Neuronal stem cell (in vitro differentiated cells): ENCODE measurements around the gene PLET1.
A peak's percentile ranks its signal among the peaks of the same experiment; 100 is the strongest.

Experiments used
- DNase-seq: peaks from one replicate; pipeline ENCODE4 v3.0.0-alpha.2; 2013; ENCODE audit warnings: low spot score
- H2AFZ ChIP-seq: one replicate; pipeline ENCODE4 v1.6.1; 2013; ENCODE audit warnings: mild to moderate bottlenecking, low read length, inconsistent platforms
- H2AK5ac ChIP-seq: 2 replicates; pipeline ENCODE4 v1.6.1; 2013; ENCODE audit warnings: low read depth, mild to moderate bottlenecking, inconsistent platforms, low read length, moderate library complexity, mixed read lengths
- H2BK120ac ChIP-seq: 2 replicates; pipeline ENCODE4 v1.6.1; 2013; ENCODE audit warnings: low read depth, mild to moderate bottlenecking, inconsistent platforms, low read length, moderate library complexity, mixed read lengths
- H2BK12ac ChIP-seq: one replicate; pipeline ENCODE4 v1.6.1; 2013; ENCODE audit warnings: low read length, inconsistent platforms
- H2BK15ac ChIP-seq: 2 replicates; pipeline ENCODE4 v1.6.1; 2013; ENCODE audit warnings: mild to moderate bottlenecking, low read length, inconsistent platforms, mixed read lengths
- H2BK5ac ChIP-seq: one replicate; pipeline ENCODE4 v1.6.1; 2013; ENCODE audit warnings: inconsistent platforms, mild to moderate bottlenecking, low read length, moderate library complexity
- H3K14ac ChIP-seq: one replicate; pipeline ENCODE4 v1.6.1; 2013; ENCODE audit warnings: low read length, inconsistent platforms
- H3K18ac ChIP-seq: 2 replicates; pipeline ENCODE4 v1.6.1; 2013; ENCODE audit warnings: low read length, inconsistent platforms
- H3K23ac ChIP-seq: 2 replicates; pipeline ENCODE4 v1.6.1; 2013; ENCODE audit warnings: low read depth, mild to moderate bottlenecking, mixed read lengths, low read length, inconsistent platforms; ENCODE audit not compliant: poor library complexity
- H3K27ac ChIP-seq: replicated peaks from 3 replicates; pipeline ENCODE4 v1.5.1; 2013; ENCODE audit warnings: low read length, inconsistent platforms
- H3K27me3 ChIP-seq, 3 experiments: 2 replicates each; pipeline ENCODE4 v1.6.1; 2013; ENCODE audit warnings: low read length in 3 of 3, mild to moderate bottlenecking in 2 of 3, inconsistent platforms in 1 of 3, low read depth in 1 of 3, mixed read lengths in 1 of 3, moderate library complexity in 1 of 3; ENCODE audit not compliant: control insufficient read depth in 3 of 3, insufficient read depth in 3 of 3
- H3K36me3 ChIP-seq, 2 donors: replicated peaks in 1 of 2; 2 replicates each; pipeline ENCODE4 v1.6.1; 2013; ENCODE audit warnings: low read length in 2 of 2; ENCODE audit not compliant: control insufficient read depth in 2 of 2, insufficient read depth in 2 of 2
- H3K4ac ChIP-seq: 2 replicates; pipeline ENCODE4 v1.6.1; 2013; ENCODE audit warnings: inconsistent platforms, mild to moderate bottlenecking, low read length, moderate library complexity
- H3K4me1 ChIP-seq, 2 donors: 1 replicate in 1 of 2; 2 replicates in 1 of 2; pipeline ENCODE4 v1.6.1; 2013; ENCODE audit warnings: low read length in 2 of 2, low read depth in 1 of 2; ENCODE audit not compliant: control insufficient read depth in 2 of 2, insufficient read depth in 1 of 2
- H3K4me2 ChIP-seq: one replicate; pipeline ENCODE4 v1.6.1; 2013; ENCODE audit warnings: mild to moderate bottlenecking, low read length, inconsistent platforms; ENCODE audit not compliant: insufficient read depth, poor library complexity, severe bottlenecking
- H3K4me3 ChIP-seq, 2 donors: 2 replicates each; pipeline ENCODE4 v1.5.1; 2013; ENCODE audit warnings: low read length in 2 of 2, mild to moderate bottlenecking in 2 of 2, inconsistent platforms in 1 of 2, moderate library complexity in 1 of 2
- H3K79me1 ChIP-seq: one replicate; pipeline ENCODE4 v1.6.1; 2013; ENCODE audit warnings: low read depth, mild to moderate bottlenecking, inconsistent platforms, low read length, moderate library complexity
- H3K9ac ChIP-seq: one replicate; pipeline ENCODE4 v1.6.1; 2013; ENCODE audit warnings: mild to moderate bottlenecking, low read depth, low read length, inconsistent platforms; ENCODE audit not compliant: poor library complexity
- H3K9me3 ChIP-seq, 2 donors: replicated peaks in 1 of 2; 2 replicates each; pipeline versions ENCODE3 to v1.6.1; 2013; ENCODE audit warnings: low read length in 2 of 2, mild to moderate bottlenecking in 2 of 2, inconsistent platforms in 1 of 2, low read depth in 1 of 2, mixed read lengths in 1 of 2, moderate library complexity in 1 of 2; ENCODE audit not compliant: control insufficient read depth in 2 of 2, insufficient read depth in 1 of 2
- H4K8ac ChIP-seq: one replicate; pipeline ENCODE4 v1.6.1; 2013; ENCODE audit warnings: low read depth, mild to moderate bottlenecking, inconsistent platforms, low read length, moderate library complexity
- H4K91ac ChIP-seq: one replicate; pipeline ENCODE4 v1.6.1; 2013; ENCODE audit warnings: low read length, low read depth, mild to moderate bottlenecking, inconsistent platforms; ENCODE audit not compliant: poor library complexity
- WGBS, 2 donors: extraction: QIAGEN DNeasy Blood & Tissue Kit; methylation state at CpG; one replicate each; pipeline ENCODE4 v1.1.7; 2013; ENCODE audit warnings: missing lambda C conversion rate in 2 of 2, mixed read lengths in 1 of 2; ENCODE audit not compliant: insufficient read length in 2 of 2, insufficient replicate concordance in 1 of 2; ENCODE audit errors: extremely low coverage in 2 of 2; 5-methylcytosine and 5-hydroxymethylcytosine counted together

PLET1 gene

GRCh38 chr11:112291191-112291590 is 30.5 kb upstream of the PLET1 start:
- no peak overlapping the region for H2BK15ac ChIP-seq
- no peaks in the 10 kb centered on the region for H3K79me1 ChIP-seq
- H3K14ac ChIP-seq, result no peak overlapping the region
- H3K23ac ChIP-seq, result no peak overlapping the region
- no peak for DNase-seq
- no peak overlapping the region for H3K4me2 ChIP-seq
- H3K4me1 ChIP-seq, result peaks cover 0 to 4% of the 10 kb centered on the region in 2 donors
- no peaks in the 10 kb centered on the region for H3K36me3 ChIP-seq
- H3K9ac ChIP-seq, result no peak overlapping the region
- H3K4ac ChIP-seq, result no peak overlapping the region
- no peak overlapping the region for H2BK5ac ChIP-seq
- no peak overlapping the region for H2AFZ ChIP-seq
- H3K27ac ChIP-seq, result no peak overlapping the region
- peaks cover 0 to 45% (median 14%) of the 10 kb centered on the region in 3 experiments for H3K27me3 ChIP-seq
- H4K8ac ChIP-seq, result no peak overlapping the region
- H4K91ac ChIP-seq, result no peak overlapping the region
- no peak overlapping the region for H2BK120ac ChIP-seq
- H2AK5ac ChIP-seq, result no peak overlapping the region
- H3K18ac ChIP-seq, result no peak overlapping the region
- WGBS, 2 donors, result no CpG with 5 or more reads among the region's 6 CpGs
- peak overlapping the region in 1 of 2 donors; percentile 16 for H3K4me3 ChIP-seq
- H3K9me3 ChIP-seq, result peaks cover 0 to 2% of the 10 kb centered on the region in 2 donors
- H2BK12ac ChIP-seq, result no peak overlapping the region

- Histone ChIP-seq H3K14ac (no peak overlapping the region), H2BK120ac (no peak overlapping the region), H2BK5ac (no peak overlapping the region), H4K91ac (no peak overlapping the region), H3K4me1 (peaks cover 0 to 4% of the 10 kb centered on the region in 2 donors), H3K79me1 (no peaks in the 10 kb centered on the region), H4K8ac (no peak overlapping the region), H3K27me3 (peaks cover 0 to 47% (median 14%) of the 10 kb centered on the region in 3 experiments), H3K9me3 (peaks cover 0 to 2% of the 10 kb centered on the region in 2 donors), H3K4ac (no peak overlapping the region), H3K4me2 (peak overlapping the region; percentile 98), H3K36me3 (no peaks in the 10 kb centered on the region), H3K23ac (no peak overlapping the region), H2AK5ac (no peak overlapping the region), H2BK12ac (no peak overlapping the region), H3K9ac (no peak overlapping the region), H2AFZ (peak overlapping the region; percentile 98), H3K18ac (no peak overlapping the region), H3K27ac (no peak overlapping the region), H3K4me3 (peak overlapping the region; percentile 10 to 77), H2BK15ac (no peak overlapping the region)
- no peak for DNase-seq
- no CpG with 5 or more reads among the region's 4 CpGs for WGBS, 2 donors
Measured at GRCh38 chr11:112290493-112290850, 29.8 kb upstream of the PLET1 start.

- Histone ChIP-seq H2AK5ac (no peak overlapping the region), H2BK12ac (peak overlapping the region; percentile 50), H3K18ac (peak overlapping the region; percentile 54), H2BK5ac (no peak overlapping the region), H3K4me3 (peak overlapping the region; percentile 10 to 77), H3K4me1 (peaks cover 0 to 3% of the 10 kb centered on the region in 2 donors), H2BK15ac (no peak overlapping the region), H4K8ac (no peak overlapping the region), H4K91ac (no peak overlapping the region), H3K36me3 (no peaks in the 10 kb centered on the region), H3K27ac (no peak overlapping the region), H3K9ac (peak overlapping the region; percentile 82), H3K4ac (no peak overlapping the region), H3K27me3 (peaks cover 0 to 47% (median 14%) of the 10 kb centered on the region in 3 experiments), H3K23ac (peak overlapping the region; percentile 77), H2AFZ (peak overlapping the region; percentile 98), H3K79me1 (no peaks in the 10 kb centered on the region), H2BK120ac (no peak overlapping the region), H3K14ac (no peak overlapping the region), H3K4me2 (peak overlapping the region; percentile 98), H3K9me3 (peaks cover 0 to 1% of the 10 kb centered on the region in 2 donors)
- no CpG with 5 or more reads among the region's 60 CpGs for WGBS, 2 donors
- peak; percentile 53 for DNase-seq
Measured at GRCh38 chr11:112289588-112290492, 29.2 kb upstream of the PLET1 start.

GRCh38 chr11:112288021-112288420 is 27.4 kb upstream of the PLET1 start:
- no CpG with 5 or more reads among the region's 3 CpGs for WGBS, 2 donors
- peaks cover 0 to 47% (median 14%) of the 10 kb centered on the region in 3 experiments for H3K27me3 ChIP-seq
- no peak overlapping the region for H4K91ac ChIP-seq
- H3K23ac ChIP-seq, result no peak overlapping the region
- H3K4me1 ChIP-seq, result no peaks in the 10 kb centered on the region
- no peak for DNase-seq
- H3K9ac ChIP-seq, result no peak overlapping the region
- H2BK15ac ChIP-seq, result no peak overlapping the region
- no peak overlapping the region for H3K14ac ChIP-seq
- no peak overlapping the region for H3K27ac ChIP-seq
- H3K9me3 ChIP-seq, result no peaks in the 10 kb centered on the region
- no peak overlapping the region for H3K4me2 ChIP-seq
- no peak overlapping the region for H2BK120ac ChIP-seq
- H3K36me3 ChIP-seq, result no peaks in the 10 kb centered on the region
- no peaks in the 10 kb centered on the region for H3K79me1 ChIP-seq
- H2AFZ ChIP-seq, result no peak overlapping the region
- no peak overlapping the region for H3K4me3 ChIP-seq
- H4K8ac ChIP-seq, result no peak overlapping the region
- H3K18ac ChIP-seq, result no peak overlapping the region
- no peak overlapping the region for H3K4ac ChIP-seq
- H2BK5ac ChIP-seq, result no peak overlapping the region
- H2AK5ac ChIP-seq, result no peak overlapping the region
- H2BK12ac ChIP-seq, result no peak overlapping the region
